ENCODE results near the gene PLXNA2.

Gene PLXNA2

DNA sequence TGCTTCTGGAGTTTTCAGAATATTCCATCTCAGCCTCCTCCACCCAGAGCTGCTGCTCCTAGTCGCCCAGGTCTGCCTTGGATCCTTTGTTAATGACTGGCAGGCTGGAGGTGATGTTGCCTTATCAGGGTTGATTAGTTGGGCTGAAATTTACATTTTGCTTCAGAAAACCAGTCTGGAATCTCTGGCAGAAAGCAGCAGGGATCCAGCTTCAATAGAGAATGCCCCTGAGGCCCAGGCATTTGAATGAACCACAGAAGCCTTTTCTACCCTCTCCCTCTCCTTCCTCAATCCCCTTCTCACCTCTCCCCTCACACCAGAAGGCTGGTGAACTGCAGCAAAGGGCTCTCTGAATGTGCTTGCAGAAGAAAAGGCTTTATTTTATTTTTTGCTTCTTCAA lies 83.2 kb downstream of the PLXNA2 start:
- no peak for TF ChIP-seq CTCF (IDR thresholded peaks at IDR 0.05; ENCODE audit: low read depth, low read length, missing control alignments)
- no peak for DNase-seq (ENCODE audit: extremely low read depth, low read depth)
- H3K4me3 ChIP-seq (replicated peaks; ENCODE audit: low read depth, low read length) = no peak overlapping the region

GRCh38 chr1:208160259-208160819 lies 83.8 kb downstream of the PLXNA2 start:
- no peak for TF ChIP-seq CTCF (IDR thresholded peaks at IDR 0.05; ENCODE audit: low read depth, low read length, missing control alignments)
- no peak for DNase-seq (ENCODE audit: extremely low read depth, low read depth)
- no peak overlapping the region for H3K4me3 ChIP-seq (replicated peaks; ENCODE audit: low read depth, low read length)

DNA sequence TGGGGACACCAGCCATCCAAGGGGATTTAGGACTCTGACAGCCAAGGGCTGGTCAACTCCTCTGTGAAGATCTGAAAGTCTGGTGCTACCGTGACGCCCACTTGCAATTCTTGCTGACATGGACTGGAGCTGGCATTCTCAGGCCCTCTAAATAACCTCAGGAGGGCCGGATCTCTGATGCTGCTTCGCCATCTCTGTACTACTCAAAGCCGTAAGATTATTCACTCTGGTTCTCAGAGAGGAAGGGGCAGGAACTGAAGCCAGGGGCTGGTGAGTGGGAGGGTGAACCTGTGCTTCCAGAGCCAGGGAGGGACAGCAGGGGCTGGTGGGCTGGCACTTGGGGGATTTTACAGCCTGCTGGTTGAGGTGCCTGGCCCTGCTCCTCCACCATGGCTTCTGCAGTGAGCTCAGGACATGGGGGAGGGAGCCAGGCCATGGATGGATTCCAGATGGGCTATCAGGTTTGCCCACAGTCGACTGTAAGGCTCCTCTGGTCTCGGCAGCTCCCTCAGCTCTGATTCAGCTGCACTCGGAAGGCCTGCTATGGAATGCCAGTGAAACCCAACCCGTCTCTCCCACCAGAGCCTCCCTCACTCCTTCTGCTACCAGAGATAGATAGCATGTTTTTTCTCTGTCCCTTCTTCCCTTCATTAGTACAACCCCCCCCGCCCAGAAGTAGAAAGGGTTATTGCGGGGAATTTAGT lies 84.5 kb downstream of the PLXNA2 start:
- TF ChIP-seq CTCF (IDR thresholded peaks at IDR 0.05; ENCODE audit: low read depth, low read length, missing control alignments) = no peak
- DNase-seq (ENCODE audit: extremely low read depth, low read depth) = peak; percentile 82
- no peak overlapping the region for H3K4me3 ChIP-seq (replicated peaks; ENCODE audit: low read depth, low read length)

- DNase-seq (ENCODE audit: extremely low read depth, low read depth) = no peak
- TF ChIP-seq CTCF (IDR thresholded peaks at IDR 0.05; ENCODE audit: low read depth, low read length, missing control alignments) = no peak
Observed at GRCh38 chr1:208158640-208159554, 85.3 kb downstream of the PLXNA2 start.

GRCh38 chr1:208157769-208158168 lies 86.4 kb downstream of the PLXNA2 start:
- TF ChIP-seq CTCF (IDR thresholded peaks at IDR 0.05; ENCODE audit: low read depth, low read length, missing control alignments) = no peak
- H3K4me3 ChIP-seq (replicated peaks; ENCODE audit: low read depth, low read length) = no peak overlapping the region
- DNase-seq (ENCODE audit: extremely low read depth, low read depth) = no peak

More at GRCh38 chr1:208158640-208159554, 85.3 kb downstream of the PLXNA2 start:
- H3K4me3 ChIP-seq (replicated peaks; ENCODE audit: low read depth, low read length) = no peak overlapping the region

- no peak overlapping the region for H3K4me3 ChIP-seq (replicated peaks; ENCODE audit: low read depth, low read length)
- no peak for TF ChIP-seq CTCF (IDR thresholded peaks at IDR 0.05; ENCODE audit: low read depth, low read length, missing control alignments)
- DNase-seq (ENCODE audit: extremely low read depth, low read depth) = no peak
Observed at GRCh38 chr1:208156741-208157140, 87.4 kb downstream of the PLXNA2 start.

All from HFF-Myc (cell line).